ENCODE measurements around the gene C1orf116.

- TF ChIP-seq CTCF (conservative IDR thresholded peaks at IDR 0.05 in 1 of 2, IDR thresholded peaks at IDR 0.05 in 1 of 2; ENCODE audit: extremely low read depth in 1 of 2, insufficient read depth in 1 of 2, low read depth in 1 of 2, low read length in 2 of 2) (no peak), EZH2 (IDR thresholded peaks at IDR 0.05; ENCODE audit: borderline replicate concordance, low read length) (no peak)
Measured at GRCh38 chr1:207047505-207047904, 14.9 kb upstream of the C1orf116 start.

Data from mammary epithelial cell (primary cell).